ENCODE data around the gene RBP7.

GRCh38 chr1:9960706-9961562, 36.1 kb upstream of the RBP7 start:
- TF ChIP-seq POLR2A (IDR thresholded peaks at IDR 0.05), result no peak
- TF ChIP-seq, protein P1, sequence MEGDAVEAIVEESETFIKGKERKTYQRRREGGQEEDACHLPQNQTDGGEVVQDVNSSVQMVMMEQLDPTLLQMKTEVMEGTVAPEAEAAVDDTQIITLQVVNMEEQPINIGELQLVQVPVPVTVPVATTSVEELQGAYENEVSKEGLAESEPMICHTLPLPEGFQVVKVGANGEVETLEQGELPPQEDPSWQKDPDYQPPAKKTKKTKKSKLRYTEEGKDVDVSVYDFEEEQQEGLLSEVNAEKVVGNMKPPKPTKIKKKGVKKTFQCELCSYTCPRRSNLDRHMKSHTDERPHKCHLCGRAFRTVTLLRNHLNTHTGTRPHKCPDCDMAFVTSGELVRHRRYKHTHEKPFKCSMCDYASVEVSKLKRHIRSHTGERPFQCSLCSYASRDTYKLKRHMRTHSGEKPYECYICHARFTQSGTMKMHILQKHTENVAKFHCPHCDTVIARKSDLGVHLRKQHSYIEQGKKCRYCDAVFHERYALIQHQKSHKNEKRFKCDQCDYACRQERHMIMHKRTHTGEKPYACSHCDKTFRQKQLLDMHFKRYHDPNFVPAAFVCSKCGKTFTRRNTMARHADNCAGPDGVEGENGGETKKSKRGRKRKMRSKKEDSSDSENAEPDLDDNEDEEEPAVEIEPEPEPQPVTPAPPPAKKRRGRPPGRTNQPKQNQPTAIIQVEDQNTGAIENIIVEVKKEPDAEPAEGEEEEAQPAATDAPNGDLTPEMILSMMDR (IDR thresholded peaks at IDR 0.05), result no peak
